Astrocyte (in vitro differentiated cells and primary cell): ENCODE data around the gene ADM5.

ENCODE experiments used
- CTCF ChIP-seq: IDR thresholded peaks from 2 replicates; pipeline ENCODE4 v1.5.1; 2011; ENCODE audit warnings: low read depth, mild to moderate bottlenecking, inconsistent platforms, low read length, moderate library complexity; ENCODE audit not compliant: insufficient read depth
- EZH2 ChIP-seq: IDR thresholded peaks from 2 replicates; pipeline ENCODE4 v1.6.1; 2012; ENCODE audit warnings: mild to moderate bottlenecking, low read length, inconsistent platforms; ENCODE audit not compliant: insufficient read depth

GRCh38 chr19:49683814-49684250 is 5.6 kb upstream of the ADM5 start:
- TF ChIP-seq CTCF (no peak), EZH2 (no peak)
